Activated B cell treated with CpG ODN at 0.5 μM for 24 hours (primary cell): ENCODE measurements around the gene ANO6. TPM values are rescaled to one million over a fixed set of nuclear protein-coding genes. Genes with fewer than 3 reads are reported as not detected.

Experiments used
- ATAC-seq: fragments of 200-7000 bp; cut with Tn5 transposase; one replicate; pipeline ENCODE4 v1.10.0; 2021; ENCODE audit warnings: low read depth, mild to moderate bottlenecking, moderate library complexity
- CTCF ChIA-PET: fragments of 350-600 bp; sonication (Branson Sonifier 250); formaldehyde crosslinking; loops from one replicate; lab custom pipeline; 2021; ENCODE audit warnings: antibody characterized with exemption; lab: Charles Lee
- POLR2A ChIA-PET: fragments of 350-600 bp; sonication (Branson Sonifier 250); formaldehyde crosslinking; loops from one replicate; lab custom pipeline; 2021; ENCODE audit warnings: antibody characterized with exemption; lab: Charles Lee
- DNase-seq: peaks from one replicate; pipeline ENCODE4 v3.0.0; 2022
- H3K27ac Mint-ChIP-seq: one replicate; pipeline ENCODE4 v1.8.0; 2020; ENCODE audit warnings: mixed read lengths
- H3K27me3 Mint-ChIP-seq: one replicate; pipeline ENCODE4 v1.8.0; 2021; ENCODE audit warnings: mixed read lengths
- H3K36me3 Mint-ChIP-seq: one replicate; pipeline ENCODE4 v1.8.0; 2021; ENCODE audit warnings: low read depth, mixed read lengths
- H3K4me1 Mint-ChIP-seq: one replicate; pipeline ENCODE4 v1.8.0; 2021; ENCODE audit warnings: mixed read lengths
- H3K4me3 Mint-ChIP-seq: one replicate; pipeline ENCODE4 v1.8.0; 2020; ENCODE audit warnings: mild to moderate bottlenecking, mixed read lengths
- H3K9me3 Mint-ChIP-seq: one replicate; pipeline ENCODE4 v1.8.0; 2020; ENCODE audit warnings: mixed read lengths
- intact Hi-C: fragments of 100-400 bp; cut with micrococcal nuclease; formaldehyde crosslinking; loops from one replicate; pipeline ENCODE4 v1.15.1; 2024
- total RNA-seq: library from RNA; stranded (reverse); gene quantifications from 2 replicates; pipeline ENCODE4 v1.2.3, GENCODE V29; 2022
- TF ChIP-seq, protein P1 (sequence below): fragments of 200-600 bp; IDR thresholded peaks from one replicate; pipeline ENCODE4 v1.8.0; 2022; ENCODE audit warnings: antibody characterized with exemption, mild to moderate bottlenecking

The ANO6 gene
- total RNA-seq, 1 donor from 2014 or later = 16.3 TPM

DNA sequence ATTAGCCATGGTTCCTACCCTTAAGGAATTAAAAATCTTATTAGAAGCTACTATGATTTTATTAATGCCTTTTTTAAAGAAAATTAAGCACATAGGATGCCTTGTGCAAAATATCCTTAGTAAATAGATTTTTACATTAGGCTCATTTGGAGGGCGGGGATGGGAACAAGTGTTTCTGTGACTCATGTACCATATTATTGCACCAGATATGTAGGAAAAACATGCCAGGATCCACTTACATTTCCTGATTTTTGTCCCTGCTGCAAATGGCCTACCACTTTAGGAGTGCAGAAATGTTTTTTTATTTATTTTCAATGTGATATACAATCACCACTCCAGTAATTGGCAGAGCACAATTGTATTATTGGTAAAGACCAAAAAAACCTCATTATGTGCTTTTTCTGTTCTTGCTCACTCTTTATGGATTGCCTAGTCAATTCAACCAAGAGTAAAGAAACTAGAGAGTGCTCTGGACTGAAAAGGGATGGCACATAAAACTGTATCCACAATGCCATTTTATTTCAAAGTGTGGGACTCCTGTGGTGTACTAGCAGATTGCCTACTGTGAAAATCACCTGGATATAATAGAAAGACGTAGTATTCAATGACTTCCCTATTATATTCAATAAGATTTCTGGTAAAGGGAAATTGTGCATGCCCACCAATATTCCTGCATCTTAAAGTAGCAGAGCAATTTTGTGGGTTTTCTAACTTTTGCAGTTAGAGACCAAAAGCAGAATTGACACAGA lies 86.9 kb downstream of the ANO6 start:
- H3K9me3 Mint-ChIP-seq = no peaks in the 10 kb centered on the region
- TF ChIP-seq, protein P1, sequence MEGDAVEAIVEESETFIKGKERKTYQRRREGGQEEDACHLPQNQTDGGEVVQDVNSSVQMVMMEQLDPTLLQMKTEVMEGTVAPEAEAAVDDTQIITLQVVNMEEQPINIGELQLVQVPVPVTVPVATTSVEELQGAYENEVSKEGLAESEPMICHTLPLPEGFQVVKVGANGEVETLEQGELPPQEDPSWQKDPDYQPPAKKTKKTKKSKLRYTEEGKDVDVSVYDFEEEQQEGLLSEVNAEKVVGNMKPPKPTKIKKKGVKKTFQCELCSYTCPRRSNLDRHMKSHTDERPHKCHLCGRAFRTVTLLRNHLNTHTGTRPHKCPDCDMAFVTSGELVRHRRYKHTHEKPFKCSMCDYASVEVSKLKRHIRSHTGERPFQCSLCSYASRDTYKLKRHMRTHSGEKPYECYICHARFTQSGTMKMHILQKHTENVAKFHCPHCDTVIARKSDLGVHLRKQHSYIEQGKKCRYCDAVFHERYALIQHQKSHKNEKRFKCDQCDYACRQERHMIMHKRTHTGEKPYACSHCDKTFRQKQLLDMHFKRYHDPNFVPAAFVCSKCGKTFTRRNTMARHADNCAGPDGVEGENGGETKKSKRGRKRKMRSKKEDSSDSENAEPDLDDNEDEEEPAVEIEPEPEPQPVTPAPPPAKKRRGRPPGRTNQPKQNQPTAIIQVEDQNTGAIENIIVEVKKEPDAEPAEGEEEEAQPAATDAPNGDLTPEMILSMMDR = no peak
- ChIA-PET POLR2A (no interaction called here), CTCF (no interaction called here)
- no peak for DNase-seq
- H3K36me3 Mint-ChIP-seq = peaks cover 18% of the 10 kb centered on the region
- no peak for ATAC-seq
- no peak overlapping the region for H3K27ac Mint-ChIP-seq
- intact Hi-C loops = no loop called here
- no peaks in the 10 kb centered on the region for H3K27me3 Mint-ChIP-seq
- H3K4me3 Mint-ChIP-seq = no peak overlapping the region
- no peaks in the 10 kb centered on the region for H3K4me1 Mint-ChIP-seq

DNA sequence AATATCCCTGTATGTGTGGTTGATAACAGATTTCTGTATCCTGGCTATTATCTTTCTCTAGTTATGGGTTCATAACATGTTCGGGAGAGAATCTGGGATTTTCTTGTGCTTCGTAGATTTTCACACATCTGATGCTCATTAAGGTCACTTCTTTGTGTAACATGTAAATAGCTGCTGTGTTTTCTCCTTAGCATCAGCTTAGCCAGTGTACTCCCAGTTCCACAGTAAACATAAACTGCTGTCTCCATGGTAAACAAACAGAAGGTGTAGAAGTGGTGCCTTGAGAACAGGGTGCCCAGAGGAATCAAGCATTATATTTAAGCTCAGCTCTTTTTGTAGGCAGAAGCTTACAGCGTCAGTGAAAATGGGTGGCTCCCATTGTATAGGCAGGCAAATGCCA lies 88.0 kb downstream of the ANO6 start:
- H3K9me3 Mint-ChIP-seq = no peaks in the 10 kb centered on the region
- TF ChIP-seq, protein P1 = no peak
- no peaks in the 10 kb centered on the region for H3K4me1 Mint-ChIP-seq
- no peak for DNase-seq
- POLR2A ChIA-PET = no interaction called here
- H3K27me3 Mint-ChIP-seq = no peaks in the 10 kb centered on the region
- peaks cover 18% of the 10 kb centered on the region for H3K36me3 Mint-ChIP-seq
- H3K4me3 Mint-ChIP-seq = no peak overlapping the region
- ATAC-seq = no peak
- CTCF ChIA-PET = no interaction called here
- intact Hi-C loops = no loop called here
- no peak overlapping the region for H3K27ac Mint-ChIP-seq

DNA sequence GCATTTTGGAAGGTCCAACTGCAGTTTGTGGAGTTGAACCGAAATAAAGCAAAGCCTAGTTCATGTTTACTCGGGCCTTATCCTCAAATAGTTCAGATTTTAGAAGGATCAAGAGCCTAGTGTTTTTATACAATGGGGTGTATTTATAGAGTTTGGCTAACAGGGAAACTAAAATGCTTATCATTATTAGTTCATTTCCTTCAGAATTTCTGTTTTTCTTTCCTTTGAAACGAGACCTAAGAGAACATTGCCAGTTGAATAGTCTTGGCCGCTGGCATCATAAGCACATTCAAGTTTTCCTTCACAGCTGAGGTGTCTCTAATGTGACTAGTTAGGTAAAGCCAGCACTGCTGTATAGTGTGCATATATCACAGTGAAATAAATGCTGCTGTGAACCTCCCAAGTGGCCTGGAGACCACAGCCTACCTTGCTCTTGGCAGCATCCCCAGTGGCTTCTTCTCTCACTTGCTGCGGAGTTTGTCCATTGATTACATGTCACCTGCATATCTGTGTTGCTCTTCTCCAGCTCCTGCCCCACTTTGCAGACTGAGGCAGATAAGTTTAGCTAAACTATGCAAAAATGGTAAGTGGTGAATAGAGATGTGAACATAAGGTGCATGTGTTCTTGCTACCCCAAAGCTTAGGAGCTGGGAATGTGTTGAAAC lies 88.8 kb downstream of the ANO6 start:
- peaks cover 18% of the 10 kb centered on the region for H3K36me3 Mint-ChIP-seq
- no peaks in the 10 kb centered on the region for H3K27me3 Mint-ChIP-seq
- no peak for DNase-seq
- intact Hi-C loops = no loop called here
- POLR2A ChIA-PET = no interaction called here
- H3K9me3 Mint-ChIP-seq = no peaks in the 10 kb centered on the region
- CTCF ChIA-PET = no interaction called here
- no peaks in the 10 kb centered on the region for H3K4me1 Mint-ChIP-seq
- no peak overlapping the region for H3K27ac Mint-ChIP-seq
- no peak overlapping the region for H3K4me3 Mint-ChIP-seq
- TF ChIP-seq, protein P1 = no peak
- ATAC-seq = no peak

DNA sequence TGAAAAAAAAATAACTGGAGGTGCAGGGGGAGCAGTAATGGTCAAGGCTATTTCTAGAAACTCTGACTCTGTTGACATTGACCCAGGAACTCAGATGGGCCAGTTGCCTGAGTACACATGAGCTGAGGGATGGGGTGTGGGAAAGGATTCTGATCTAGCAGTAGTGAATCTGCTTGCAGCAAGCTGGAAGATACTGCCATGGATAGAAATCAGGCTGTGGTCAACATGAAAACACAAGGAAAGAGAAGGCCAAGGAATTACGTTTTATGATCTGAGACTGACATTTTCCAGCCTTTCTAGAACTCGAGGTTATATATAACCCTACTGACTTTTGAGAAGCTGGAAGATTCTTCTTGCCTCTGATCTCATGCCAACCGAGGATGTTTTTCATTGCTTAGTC lies 90.0 kb downstream of the ANO6 start:
- CTCF ChIA-PET = no interaction called here
- no peak for ATAC-seq
- DNase-seq = no peak
- H3K4me3 Mint-ChIP-seq = no peak overlapping the region
- intact Hi-C loops = no loop called here
- no peaks in the 10 kb centered on the region for H3K4me1 Mint-ChIP-seq
- peaks cover 18% of the 10 kb centered on the region for H3K36me3 Mint-ChIP-seq
- POLR2A ChIA-PET = no interaction called here
- no peaks in the 10 kb centered on the region for H3K9me3 Mint-ChIP-seq
- H3K27me3 Mint-ChIP-seq = no peaks in the 10 kb centered on the region
- TF ChIP-seq, protein P1 = no peak
- no peak overlapping the region for H3K27ac Mint-ChIP-seq

GRCh38 chr12:45309836-45310626 lies 94.1 kb downstream of the ANO6 start:
- no peak for ATAC-seq
- Mint-ChIP-seq H3K36me3 (peaks cover 15% of the 10 kb centered on the region), H3K4me3 (no peak overlapping the region), H3K9me3 (peaks cover 2% of the 10 kb centered on the region), H3K27me3 (no peaks in the 10 kb centered on the region), H3K27ac (no peak overlapping the region), H3K4me1 (no peaks in the 10 kb centered on the region)
- TF ChIP-seq, protein P1 = no peak
- ChIA-PET POLR2A (interaction anchor here (0.6 kb wide), 1 partner anchor 1910 kb away, joined by 7 read pairs; no protein-coding TSS in a partner anchor), CTCF (no interaction called here)
- DNase-seq = no peak
- intact Hi-C loops = no loop called here
